ENCODE measurements around the gene IKBKE.

The IKBKE gene

GRCh38 chr1:206441336-206441967, 28.8 kb upstream of the IKBKE start:
- Histone ChIP-seq H3K9me3 (ENCODE audit: insufficient read depth, low read depth, low read length) (no peaks in the 10 kb centered on the region), H3K4me3 (ENCODE audit: low read length, poor library complexity, severe bottlenecking) (no peak overlapping the region), H3K36me3 (ENCODE audit: insufficient read depth, low read length) (peaks cover 96% of the 10 kb centered on the region), H3K4me2 (ENCODE audit: low read depth, low read length, poor library complexity, severe bottlenecking) (no peak overlapping the region), H3K9ac (ENCODE audit: low read depth, low read length, poor library complexity, severe bottlenecking) (no peak overlapping the region), H3K27me3 (ENCODE audit: insufficient read depth, low read length, poor library complexity, severe bottlenecking) (no peaks in the 10 kb centered on the region), H3K9me2 (replicated peaks; ENCODE audit: low read depth, low read length) (no peaks in the 10 kb centered on the region), H3F3A (ENCODE audit: low read depth) (no peaks in the 10 kb centered on the region), H3K79me2 (ENCODE audit: insufficient read depth, low read length) (no peaks in the 10 kb centered on the region), H3K4me1 (ENCODE audit: insufficient read depth, low read length, poor library complexity, severe bottlenecking) (no peaks in the 10 kb centered on the region), H4K20me1 (ENCODE audit: insufficient read depth, low read length, poor library complexity, severe bottlenecking) (no peaks in the 10 kb centered on the region), H2AFZ (ENCODE audit: low read length) (no peak overlapping the region)
- TF ChIP-seq CTCF (conservative IDR thresholded peaks at IDR 0.05; ENCODE audit: low read length) (no peak), EZH2phosphoT487 (IDR thresholded peaks at IDR 0.05; ENCODE audit: borderline replicate concordance) (no peak)

- Histone ChIP-seq H3K9ac (ENCODE audit: low read depth, low read length, poor library complexity, severe bottlenecking) (no peak overlapping the region), H3K4me3 (ENCODE audit: low read length, poor library complexity, severe bottlenecking) (no peak overlapping the region), H2AFZ (ENCODE audit: low read length) (no peak overlapping the region), H3K4me2 (ENCODE audit: low read depth, low read length, poor library complexity, severe bottlenecking) (no peak overlapping the region), H3K9me3 (ENCODE audit: insufficient read depth, low read depth, low read length) (no peaks in the 10 kb centered on the region), H4K20me1 (ENCODE audit: insufficient read depth, low read length, poor library complexity, severe bottlenecking) (no peaks in the 10 kb centered on the region), H3F3A (ENCODE audit: low read depth) (no peaks in the 10 kb centered on the region), H3K79me2 (ENCODE audit: insufficient read depth, low read length) (no peaks in the 10 kb centered on the region), H3K9me2 (replicated peaks; ENCODE audit: low read depth, low read length) (no peaks in the 10 kb centered on the region), H3K27me3 (ENCODE audit: insufficient read depth, low read length, poor library complexity, severe bottlenecking) (no peaks in the 10 kb centered on the region), H3K4me1 (ENCODE audit: insufficient read depth, low read length, poor library complexity, severe bottlenecking) (no peaks in the 10 kb centered on the region), H3K36me3 (ENCODE audit: insufficient read depth, low read length) (peaks cover 96% of the 10 kb centered on the region)
- TF ChIP-seq EZH2phosphoT487 (IDR thresholded peaks at IDR 0.05; ENCODE audit: borderline replicate concordance) (no peak), CTCF (conservative IDR thresholded peaks at IDR 0.05; ENCODE audit: low read length) (no peak)
Measured at GRCh38 chr1:206442101-206442500, 28.2 kb upstream of the IKBKE start.

- Histone ChIP-seq H3K4me3 (ENCODE audit: low read length, poor library complexity, severe bottlenecking) (no peak overlapping the region), H4K20me1 (ENCODE audit: insufficient read depth, low read length, poor library complexity, severe bottlenecking) (no peaks in the 10 kb centered on the region), H3K9me3 (ENCODE audit: insufficient read depth, low read depth, low read length) (no peaks in the 10 kb centered on the region), H3K4me2 (ENCODE audit: low read depth, low read length, poor library complexity, severe bottlenecking) (no peak overlapping the region), H3K9ac (ENCODE audit: low read depth, low read length, poor library complexity, severe bottlenecking) (no peak overlapping the region), H3K79me2 (ENCODE audit: insufficient read depth, low read length) (no peaks in the 10 kb centered on the region), H3K36me3 (ENCODE audit: insufficient read depth, low read length) (peaks cover 88% of the 10 kb centered on the region), H3K27me3 (ENCODE audit: insufficient read depth, low read length, poor library complexity, severe bottlenecking) (no peaks in the 10 kb centered on the region), H2AFZ (ENCODE audit: low read length) (no peak overlapping the region), H3K4me1 (ENCODE audit: insufficient read depth, low read length, poor library complexity, severe bottlenecking) (no peaks in the 10 kb centered on the region), H3F3A (ENCODE audit: low read depth) (no peaks in the 10 kb centered on the region), H3K9me2 (replicated peaks; ENCODE audit: low read depth, low read length) (no peaks in the 10 kb centered on the region)
- TF ChIP-seq EZH2phosphoT487 (IDR thresholded peaks at IDR 0.05; ENCODE audit: borderline replicate concordance) (no peak), CTCF (conservative IDR thresholded peaks at IDR 0.05; ENCODE audit: low read length) (no peak)
Measured at GRCh38 chr1:206445116-206445515, 25.2 kb upstream of the IKBKE start.
